GM23248 (cell line): ENCODE results near the gene CEACAM18. TPM values are rescaled to one million over a fixed set of nuclear protein-coding genes. Genes with fewer than 3 reads are reported as not detected.

Experiments used
- DNase-seq: peaks from one replicate; pipeline ENCODE4 v3.0.0-alpha.2; 2015
- H2AFZ ChIP-seq: fragments of 200-600 bp; sonication (generic); 2 replicates; pipeline ENCODE4 v1.6.1; 2016; ENCODE audit warnings: antibody characterized with exemption
- H3F3A ChIP-seq: fragments of 200-600 bp; sonication (generic); 2 replicates; pipeline ENCODE4 v1.6.1; 2016; ENCODE audit warnings: mild to moderate bottlenecking, antibody characterized with exemption, mixed run types; ENCODE audit not compliant: insufficient read depth
- H3K27ac ChIP-seq: fragments of 200-600 bp; sonication (generic); 2 replicates; pipeline ENCODE4 v1.5.1; 2016; ENCODE audit warnings: mild to moderate bottlenecking
- H3K27me3 ChIP-seq: fragments of 200-600 bp; sonication (generic); replicated peaks from 2 replicates; pipeline ENCODE4 v1.6.1; 2016; ENCODE audit warnings: mild to moderate bottlenecking; ENCODE audit not compliant: insufficient read depth
- H3K36me3 ChIP-seq: fragments of 200-600 bp; sonication (generic); 2 replicates; pipeline ENCODE4 v1.6.1; 2016; ENCODE audit warnings: low read depth, mild to moderate bottlenecking
- H3K4me1 ChIP-seq: fragments of 200-600 bp; sonication (generic); 2 replicates; pipeline ENCODE4 v1.6.1; 2016; ENCODE audit warnings: mild to moderate bottlenecking; ENCODE audit not compliant: insufficient read depth
- H3K4me2 ChIP-seq: fragments of 200-600 bp; sonication (generic); one replicate; pipeline ENCODE4 v1.6.1; 2016; ENCODE audit warnings: mild to moderate bottlenecking; ENCODE audit not compliant: unreplicated experiment
- H3K4me3 ChIP-seq: fragments of 200-600 bp; sonication (generic); 2 replicates; pipeline ENCODE4 v1.5.1; 2016; ENCODE audit warnings: mild to moderate bottlenecking
- H3K79me2 ChIP-seq: fragments of 200-600 bp; sonication (generic); 2 replicates; pipeline ENCODE4 v1.6.1; 2016; ENCODE audit warnings: mild to moderate bottlenecking; ENCODE audit not compliant: insufficient read depth
- H3K9ac ChIP-seq: fragments of 200-600 bp; sonication (generic); 2 replicates; pipeline ENCODE4 v1.6.1; 2016; ENCODE audit warnings: mild to moderate bottlenecking
- H3K9me2 ChIP-seq: fragments of 200-600 bp; sonication (generic); 2 replicates; pipeline ENCODE4 v1.6.1; 2016; ENCODE audit warnings: mixed run types, mild to moderate bottlenecking, moderate library complexity; ENCODE audit not compliant: insufficient read depth
- H3K9me3 ChIP-seq: fragments of 200-600 bp; sonication (generic); one replicate; pipeline ENCODE4 v1.6.1; 2017; ENCODE audit warnings: low read depth
- H4K20me1 ChIP-seq: fragments of 200-600 bp; sonication (generic); 2 replicates; pipeline ENCODE4 v1.6.0; 2016; ENCODE audit not compliant: insufficient read depth
- EZH2 ChIP-seq: fragments of 200-600 bp; sonication (generic); IDR thresholded peaks from 2 replicates; pipeline ENCODE4 v1.6.1; 2018; ENCODE audit warnings: antibody characterized with exemption, mild to moderate bottlenecking; ENCODE audit not compliant: insufficient read depth, poor library complexity, severe bottlenecking
- EZH2phosphoT487 ChIP-seq: fragments of 200-600 bp; sonication (generic); IDR thresholded peaks from 2 replicates; pipeline ENCODE4 v1.6.1; 2018; ENCODE audit warnings: antibody characterized with exemption, moderate library complexity, mild to moderate bottlenecking, low read depth; ENCODE audit not compliant: insufficient read depth
- WGBS, 2 experiments: methylation state at CpG; one replicate each; pipeline ENCODE4 v1.1.6; 2015 to 2017; ENCODE audit warnings: low lambda C conversion rate in 2 of 2, low coverage in 1 of 2; ENCODE audit errors: missing lambda C conversion rate in 2 of 2; 5-methylcytosine and 5-hydroxymethylcytosine counted together
- in situ Hi-C: fragments of 300-500 bp; cut with MboI; formaldehyde crosslinking; loops from 2 replicates; pipeline ENCODE4 v1.15.0; 2020
- polyA plus RNA-seq: library from polyadenylated mRNA; unstranded; fragments of >200 nt; fragmentation: Nextera tagmentation; extraction: Ambion mirVana; gene quantifications from 2 replicates; pipeline ENCODE4 v1.2.1, GENCODE V29; 2016
- total RNA-seq: library from RNA; depleted of rRNA; stranded (reverse); fragments of >200 nt; shearing (Covaris generic); gene quantifications from 2 replicates; pipeline ENCODE4 v1.2.3, GENCODE V29; 2014

CEACAM18 gene
- total and polyA plus RNA-seq, 2 experiments from 2014 or later: not detected

DNA sequence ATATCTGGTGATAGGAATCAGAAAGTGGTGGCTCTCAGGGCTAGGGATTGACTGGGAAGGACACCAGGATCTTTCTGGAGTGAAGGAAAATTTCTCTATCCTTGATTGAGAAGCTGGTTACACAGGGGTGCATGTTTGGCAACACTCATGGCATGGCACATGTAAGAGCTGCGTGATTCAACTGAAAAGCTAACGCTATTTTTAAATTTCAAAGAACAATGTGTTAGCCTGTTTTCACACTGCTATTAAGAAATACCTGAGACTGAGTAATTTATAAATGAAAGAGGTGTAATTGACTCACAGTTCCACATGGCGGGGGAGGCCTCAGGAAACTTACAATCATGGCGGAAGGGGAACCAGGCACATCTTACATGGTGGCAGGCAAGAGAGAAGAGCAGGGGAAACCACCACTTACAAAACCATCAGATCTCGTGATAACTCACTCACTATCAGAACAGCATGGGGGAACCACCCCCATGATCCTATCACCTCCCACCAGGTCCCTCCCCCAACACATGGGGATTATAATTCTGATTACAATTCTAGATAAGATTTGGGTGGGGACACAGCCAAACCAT lies 27.5 kb upstream of the CEACAM18 start:
- Histone ChIP-seq H4K20me1 (no peaks in the 10 kb centered on the region), H3K4me2 (no peak overlapping the region), H3F3A (no peaks in the 10 kb centered on the region), H3K4me3 (no peak overlapping the region), H3K9me2 (no peaks in the 10 kb centered on the region), H2AFZ (no peak overlapping the region), H3K9me3 (no peaks in the 10 kb centered on the region), H3K79me2 (no peaks in the 10 kb centered on the region), H3K9ac (no peak overlapping the region), H3K4me1 (no peaks in the 10 kb centered on the region), H3K27me3 (no peaks in the 10 kb centered on the region), H3K27ac (no peak overlapping the region), H3K36me3 (no peaks in the 10 kb centered on the region)
- 35 to 36% methylated on average over 5 of the region's 5 CpGs for WGBS, 2 experiments
- in situ Hi-C loops: no loop called here
- no peak for TF ChIP-seq EZH2phosphoT487
- DNase-seq: no peak

DNA sequence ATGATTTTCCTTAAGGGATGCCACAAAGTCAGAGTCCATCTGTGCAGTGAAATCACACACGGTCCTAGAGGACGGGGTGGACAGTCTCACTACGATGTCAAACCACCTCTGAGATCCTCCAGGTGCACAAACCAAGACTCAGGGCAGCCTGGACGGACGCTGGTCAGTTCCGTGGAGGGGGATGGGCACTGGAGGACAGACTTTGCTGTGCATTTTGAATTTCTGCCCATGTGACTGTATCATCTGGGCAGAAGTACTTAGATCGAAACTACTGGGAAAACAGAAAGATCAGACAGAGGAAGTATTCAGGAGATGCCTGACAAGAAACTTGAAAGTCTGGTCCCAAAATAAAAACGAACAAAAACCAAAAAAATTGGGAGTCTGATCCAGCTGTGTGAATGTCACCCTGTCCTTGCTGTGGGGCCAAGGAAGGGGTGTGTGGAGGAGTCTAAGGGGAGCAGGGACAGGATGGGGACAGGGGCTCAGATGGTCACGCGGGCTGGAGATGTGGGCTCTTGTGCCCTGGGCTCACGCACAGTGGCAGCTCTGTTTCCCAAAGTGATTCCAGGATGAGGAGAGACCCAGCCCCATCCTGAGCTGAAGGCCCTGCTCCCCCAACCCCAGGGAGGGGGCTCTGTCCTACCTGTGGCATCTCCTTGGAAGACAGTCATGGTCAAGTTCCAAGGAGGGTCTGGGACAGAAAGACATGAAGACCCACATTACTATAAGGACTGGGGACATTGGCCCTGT lies 21.6 kb upstream of the CEACAM18 start:
- Histone ChIP-seq H3F3A (no peaks in the 10 kb centered on the region), H3K4me1 (no peaks in the 10 kb centered on the region), H3K27ac (no peak overlapping the region), H3K4me2 (no peak overlapping the region), H3K27me3 (no peaks in the 10 kb centered on the region; the same call in 1 of the 2 replicates), H4K20me1 (no peaks in the 10 kb centered on the region), H2AFZ (no peak overlapping the region), H3K36me3 (no peaks in the 10 kb centered on the region), H3K9me3 (no peaks in the 10 kb centered on the region), H3K4me3 (no peak overlapping the region), H3K9ac (no peak overlapping the region), H3K79me2 (no peaks in the 10 kb centered on the region), H3K9me2 (no peaks in the 10 kb centered on the region)
- DNase-seq: no peak
- TF ChIP-seq EZH2phosphoT487 (no peak), EZH2 (no peak)
- 29 to 37% methylated on average over 11 of the region's 11 CpGs for WGBS, 2 experiments
- in situ Hi-C loops: no loop called here

DNA sequence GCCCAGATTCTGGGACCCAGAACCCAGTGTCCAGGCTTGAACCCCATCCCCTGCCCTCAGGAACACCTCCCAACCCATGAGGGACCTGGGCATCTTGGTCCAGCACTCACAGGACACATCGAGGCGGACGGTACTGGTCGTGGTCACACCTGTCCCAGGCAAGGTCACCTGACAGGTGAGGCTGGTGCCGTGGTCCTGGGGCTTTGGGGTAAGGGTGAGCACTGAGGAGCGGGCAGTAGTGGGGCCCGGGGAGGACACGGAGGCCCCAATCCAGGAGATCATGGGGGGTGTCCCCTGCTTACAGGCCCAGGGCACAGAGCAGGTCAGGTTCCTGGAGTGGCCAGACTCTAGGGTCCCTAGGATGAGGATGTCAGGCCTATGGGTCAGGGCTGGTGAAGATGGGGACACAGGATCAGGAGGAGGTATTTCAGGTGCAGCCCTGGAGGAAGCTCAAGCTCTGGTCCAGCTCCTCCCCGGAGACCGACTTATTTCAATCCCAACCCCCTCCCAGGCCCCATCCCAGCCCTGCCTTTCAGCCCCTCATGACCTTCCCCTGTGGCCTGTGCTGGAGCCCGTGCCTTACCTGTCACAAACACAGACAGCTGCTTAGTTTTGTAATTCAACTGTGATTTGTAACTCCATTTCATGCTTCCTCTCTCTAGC lies 20.9 kb upstream of the CEACAM18 start:
- no peaks in the 10 kb centered on the region for H4K20me1 ChIP-seq
- H3K27ac ChIP-seq: no peak overlapping the region
- H3F3A ChIP-seq: no peaks in the 10 kb centered on the region
- H2AFZ ChIP-seq: no peak overlapping the region
- H3K9ac ChIP-seq: no peak overlapping the region
- 41 to 46% methylated on average over 11 of the region's 11 CpGs for WGBS, 2 experiments
- no peaks in the 10 kb centered on the region for H3K36me3 ChIP-seq
- no peak overlapping the region for H3K4me2 ChIP-seq
- H3K9me3 ChIP-seq: no peaks in the 10 kb centered on the region
- in situ Hi-C loops: no loop called here
- TF ChIP-seq EZH2 (no peak), EZH2phosphoT487 (no peak)
- H3K27me3 ChIP-seq: no peaks in the 10 kb centered on the region; the same call in 1 of the 2 replicates
- no peak for DNase-seq
- no peak overlapping the region for H3K4me3 ChIP-seq
- no peaks in the 10 kb centered on the region for H3K9me2 ChIP-seq
- no peaks in the 10 kb centered on the region for H3K4me1 ChIP-seq
- no peaks in the 10 kb centered on the region for H3K79me2 ChIP-seq

DNA sequence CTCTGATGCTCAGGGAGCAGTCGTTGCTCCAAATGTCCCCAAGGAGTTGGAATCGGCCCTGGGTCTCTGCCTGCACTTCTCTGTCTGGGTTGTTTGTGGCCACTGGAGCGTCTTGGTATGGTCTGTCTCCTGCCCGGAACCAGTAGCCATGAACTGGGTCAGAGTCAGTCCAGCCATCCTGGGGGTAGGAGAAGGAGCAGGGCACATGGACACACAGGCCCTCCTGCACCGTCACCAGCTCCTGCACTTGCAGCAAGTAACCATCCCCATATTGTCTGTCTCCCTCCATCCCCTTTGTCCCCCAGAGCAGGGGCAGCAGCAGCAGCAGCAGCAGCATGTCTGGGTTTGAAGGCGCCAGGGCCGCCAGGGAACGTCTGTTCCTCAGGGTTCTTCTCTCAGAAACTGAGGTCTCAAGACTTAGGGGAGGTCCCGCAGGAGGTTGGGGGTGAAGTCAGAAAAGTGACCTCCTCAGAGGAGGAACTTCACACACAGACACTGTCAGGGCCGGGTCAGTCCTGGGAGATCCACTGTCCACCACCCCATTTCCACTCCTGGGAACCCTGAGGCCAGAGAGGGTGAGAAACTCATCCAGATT lies 20.2 kb upstream of the CEACAM18 start, which contains the start of gene SIGLEC8:
SIGLEC8 (minus strand) TSS at position 404 of the 595 bp plus-strand sequence; CDS start at position 337, 67 bp downstream.
- TF ChIP-seq EZH2 (no peak), EZH2phosphoT487 (no peak)
- Histone ChIP-seq H3K4me1 (no peaks in the 10 kb centered on the region), H3K27ac (no peak within 1 kb of the TSS), H3K4me3 (no peak within 1 kb of the TSS), H3K9me2 (no peaks in the 10 kb centered on the region), H3F3A (no peaks in the 10 kb centered on the region), H3K4me2 (no peak within 1 kb of the TSS), H2AFZ (no peak within 1 kb of the TSS), H3K27me3 (no peaks in the 10 kb centered on the region; the same call in 1 of the 2 replicates), H3K9me3 (no peaks in the 10 kb centered on the region), H3K9ac (no peak within 1 kb of the TSS), H3K79me2 (no peaks in the 10 kb centered on the region), H4K20me1 (no peaks in the 10 kb centered on the region), H3K36me3 (no peaks in the 10 kb centered on the region)
- 30% methylated on average over 10 of the region's 10 CpGs for WGBS, 2 experiments
- in situ Hi-C loops: no loop called here
- DNase-seq: no peak
